Kidney tubule cell (primary cell): ENCODE measurements around the gene OR10A3.

Experiments used
- DNase-seq: peaks from one replicate; pipeline ENCODE4 v3.0.0-alpha.2; 2018; ENCODE audit warnings: low spot score

The OR10A3 gene

GRCh38 chr11:7941146-7941545 is 362 bp downstream of the OR10A3 start:
- no peak for DNase-seq

GRCh38 chr11:7936615-7937014 is 4.9 kb downstream of the OR10A3 start:
- peak; percentile 55 for DNase-seq

DNA sequence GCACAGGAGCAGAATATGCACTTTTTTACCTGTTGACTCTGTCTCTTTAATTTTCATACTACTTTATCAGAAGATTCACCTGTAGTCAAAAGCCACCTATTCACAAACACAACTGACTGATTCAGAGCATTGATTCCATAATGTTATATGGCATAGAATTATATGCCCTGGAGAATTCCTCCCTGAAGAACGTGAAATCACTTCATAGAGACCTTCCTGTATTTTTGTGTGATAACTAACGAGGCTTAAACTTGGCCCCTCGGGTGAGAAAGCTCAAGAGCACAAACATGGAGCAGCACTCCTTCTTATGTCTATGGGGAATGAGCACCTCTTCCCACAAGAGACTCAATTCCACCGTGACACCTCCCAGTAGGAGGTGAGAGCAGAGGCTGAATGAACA is 10.3 kb downstream of the OR10A3 start, which contains the start of gene OR10A6:
Gene OR10A6, minus strand, starts transcription at position 101 of the 400 bp plus-strand sequence. CDS start 2,606 bp downstream, outside the sequence.
- no peak for DNase-seq

- no peak for DNase-seq
Observed at GRCh38 chr11:7927635-7928034, 13.9 kb downstream of the OR10A3 start.

DNA sequence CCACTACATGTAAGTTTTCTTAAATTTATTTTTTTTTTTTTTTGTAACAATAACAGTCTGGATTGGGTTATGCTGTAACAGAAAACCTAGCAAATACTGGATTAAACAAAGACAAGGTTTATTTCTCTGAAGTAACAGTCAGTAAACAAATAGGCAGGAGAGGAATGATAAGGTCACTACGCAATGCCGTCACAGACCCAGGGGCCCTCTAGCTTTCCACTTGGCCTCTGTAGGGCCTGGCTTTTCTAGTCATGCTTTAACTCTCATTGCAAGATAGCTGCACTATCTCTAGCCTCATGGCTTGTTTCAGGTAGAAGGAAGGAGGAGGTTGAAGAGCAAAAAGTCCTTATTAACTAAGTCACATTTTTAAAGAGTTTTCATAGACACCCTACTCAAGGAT is 17.0 kb downstream of the OR10A3 start:
- no peak for DNase-seq

DNA sequence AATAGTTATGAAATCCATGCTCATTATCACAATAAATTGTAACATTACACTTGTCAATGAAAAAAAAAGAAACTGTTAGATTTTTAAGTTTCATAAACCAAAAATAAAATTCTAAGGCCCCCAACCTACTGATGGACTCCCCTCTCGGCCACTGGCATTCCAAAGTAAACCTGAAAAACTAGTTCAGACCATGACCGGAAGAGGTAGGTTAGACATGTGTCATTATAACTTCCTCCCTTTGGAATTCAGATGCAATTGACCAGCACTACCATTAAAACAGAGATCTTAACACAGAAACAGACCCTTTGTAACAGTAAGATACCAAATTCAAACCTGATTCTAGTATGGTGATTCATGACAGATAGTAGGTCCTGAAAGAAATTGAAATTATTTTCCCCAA is 23.4 kb downstream of the OR10A3 start:
- DNase-seq, result no peak

GRCh38 chr11:7911011-7911410 is 30.5 kb downstream of the OR10A3 start:
- no peak for DNase-seq

GRCh38 chr11:7910286-7910788 is 31.2 kb downstream of the OR10A3 start:
- peak; percentile 17 for DNase-seq

GRCh38 chr11:7909585-7910285 is 31.8 kb downstream of the OR10A3 start:
- DNase-seq, result no peak

- DNase-seq, result no peak
Observed at GRCh38 chr11:7907121-7907520, 34.4 kb downstream of the OR10A3 start.

- peak; percentile 25 for DNase-seq
Observed at GRCh38 chr11:7906481-7906880, 35.0 kb downstream of the OR10A3 start.

GRCh38 chr11:7905961-7906429 is 35.5 kb downstream of the OR10A3 start:
- DNase-seq, result peak; percentile 46

DNA sequence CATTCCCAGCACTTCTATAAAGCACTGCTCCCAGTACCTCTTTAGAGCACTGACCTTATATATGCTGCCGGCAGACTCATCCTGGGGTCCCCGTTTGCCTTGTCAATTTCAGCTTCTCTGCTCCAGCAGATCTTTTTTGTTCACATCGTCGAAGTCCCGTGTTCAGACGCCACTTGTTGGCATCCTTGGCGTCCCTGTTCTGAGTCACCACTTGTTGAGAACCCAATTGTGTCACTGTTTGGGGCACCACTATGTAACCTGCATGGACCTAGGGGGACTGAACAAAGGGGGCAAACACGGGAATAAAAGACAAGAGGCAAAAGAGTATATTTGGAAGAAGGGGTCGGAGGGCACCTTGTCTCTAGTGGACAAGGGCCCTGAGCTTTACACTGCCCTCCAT is 36.0 kb downstream of the OR10A3 start:
- DNase-seq, result no peak

GRCh38 chr11:7904917-7905316 is 36.6 kb downstream of the OR10A3 start:
- DNase-seq, result peak; percentile 30

DNA sequence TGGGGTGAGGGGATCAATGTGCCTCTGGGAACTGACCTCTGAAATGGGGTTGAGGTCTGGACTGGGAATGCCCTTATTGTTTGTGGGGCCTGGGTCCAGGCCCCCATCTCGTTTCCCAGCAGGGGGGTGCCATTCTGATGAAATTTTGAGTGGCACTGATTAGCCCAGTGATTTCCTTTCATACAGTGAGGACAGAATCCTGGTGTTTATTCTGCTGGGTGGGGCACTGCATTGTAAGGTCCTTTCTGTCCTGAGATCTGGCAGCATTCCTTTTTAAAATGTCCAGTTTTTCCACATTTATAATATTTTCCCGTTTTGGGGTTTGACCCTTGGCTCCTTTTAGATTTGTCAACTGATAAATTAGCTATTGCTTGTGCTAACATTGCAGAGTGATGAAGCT is 37.6 kb downstream of the OR10A3 start:
- no peak for DNase-seq

DNA sequence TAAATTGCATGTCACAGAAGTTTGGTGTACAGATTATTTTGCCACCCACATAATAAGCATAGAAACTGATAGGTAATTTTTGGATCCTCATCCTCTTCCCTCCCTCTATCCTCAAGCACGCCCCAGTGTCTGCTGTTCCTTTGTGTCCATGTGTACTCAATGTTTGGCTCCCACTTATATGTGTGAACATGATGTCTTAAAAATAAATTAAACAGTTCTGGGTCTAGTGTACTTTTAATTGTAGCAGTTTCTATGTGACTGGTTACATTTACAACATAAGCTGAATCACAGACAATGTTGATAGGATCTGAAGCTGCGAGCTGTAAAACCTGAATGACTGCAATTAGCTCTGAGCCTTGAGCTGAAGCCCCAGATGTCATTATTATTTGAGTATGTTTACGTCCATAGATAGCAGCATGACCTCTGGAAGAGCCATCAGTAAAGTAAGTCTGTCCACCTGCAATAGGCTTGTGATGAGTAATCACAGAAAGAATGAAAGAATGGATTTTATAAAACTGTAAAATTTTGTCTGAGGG is 40.1 kb downstream of the OR10A3 start:
- DNase-seq, result no peak

GRCh38 chr11:7900686-7901085 is 40.8 kb downstream of the OR10A3 start:
- DNase-seq, result no peak

DNA sequence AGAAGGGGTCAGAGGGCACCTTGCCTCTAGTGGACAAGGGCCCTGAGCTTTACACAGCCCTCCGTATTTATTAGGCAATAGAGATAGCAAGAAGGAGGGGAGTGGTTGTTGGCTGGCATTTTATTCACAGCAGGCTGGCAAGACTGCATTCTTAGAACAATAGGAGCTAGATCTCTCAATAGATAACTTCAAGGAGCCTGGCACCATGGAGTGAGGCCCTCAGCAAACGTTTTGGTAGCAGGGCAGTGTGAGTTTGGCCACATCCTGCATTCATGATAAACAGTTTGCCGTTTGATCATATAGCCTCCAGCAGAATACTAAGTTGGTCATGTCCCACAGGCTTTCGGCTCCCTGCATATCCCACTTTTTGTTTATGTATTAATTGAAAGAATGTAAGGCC is 42.1 kb downstream of the OR10A3 start:
- no peak for DNase-seq

DNA sequence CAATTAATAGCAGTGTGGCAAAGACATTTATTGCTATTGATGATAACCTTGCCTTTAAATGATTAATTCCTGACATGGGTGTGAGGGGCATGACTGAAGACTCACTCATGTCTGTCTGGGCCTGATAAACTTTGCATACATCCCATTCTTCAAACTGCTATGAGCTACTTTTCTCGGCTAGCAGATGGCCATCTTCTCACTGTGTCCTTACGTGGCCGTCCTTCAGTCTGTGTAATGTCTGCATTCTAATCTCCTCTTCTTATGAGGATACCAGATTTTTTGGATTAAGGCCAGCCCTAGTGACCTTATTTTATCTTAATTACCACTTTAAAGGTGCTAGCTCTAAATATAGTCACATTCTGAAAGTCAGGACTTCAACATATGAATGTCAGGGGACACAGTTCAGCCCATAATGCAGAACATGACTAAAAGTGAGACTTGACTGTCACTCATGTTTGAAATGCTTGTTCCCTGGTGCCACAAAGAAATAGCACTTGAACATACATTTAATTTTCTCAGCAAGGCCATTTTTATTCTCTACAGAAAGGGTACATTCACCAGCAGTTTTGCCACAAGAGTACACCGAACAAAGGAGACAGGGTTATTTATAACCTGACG is 42.7 kb downstream of the OR10A3 start:
- no peak for DNase-seq

- DNase-seq, result no peak
Observed at GRCh38 chr11:7896009-7896785, 45.3 kb downstream of the OR10A3 start.

- DNase-seq, result no peak
Observed at GRCh38 chr11:7894251-7894650, 47.3 kb downstream of the OR10A3 start.

- DNase-seq, result no peak
Observed at GRCh38 chr11:7893796-7894195, 47.7 kb downstream of the OR10A3 start.
